ENCODE measurements around the gene TSPAN18.

- TF ChIP-seq ZNF274 (IDR thresholded peaks at IDR 0.05; ENCODE audit: low read depth, low read length) (no peak), YY1 (IDR thresholded peaks at IDR 0.05; ENCODE audit: insufficient read depth, insufficient read length) (no peak)
These were observed 139.1 kb downstream of the TSPAN18 start for GRCh38 chr11:44865866-44866272.
